Fibroblast of skin of left biceps (primary cell): Measurements from ENCODE around the gene SLC43A3.
"Not testable (repeated sequence)": the region's sequence is repeated elsewhere in the genome, so short reads cannot be mapped to it uniquely, and the experiment has no call there.

Source experiments
- DNase-seq, 2 experiments: peaks; one replicate each; pipeline ENCODE4 v3.0.0-alpha.2; 2013; ENCODE audit warnings: low read depth in 2 of 2

The SLC43A3 gene

DNA sequence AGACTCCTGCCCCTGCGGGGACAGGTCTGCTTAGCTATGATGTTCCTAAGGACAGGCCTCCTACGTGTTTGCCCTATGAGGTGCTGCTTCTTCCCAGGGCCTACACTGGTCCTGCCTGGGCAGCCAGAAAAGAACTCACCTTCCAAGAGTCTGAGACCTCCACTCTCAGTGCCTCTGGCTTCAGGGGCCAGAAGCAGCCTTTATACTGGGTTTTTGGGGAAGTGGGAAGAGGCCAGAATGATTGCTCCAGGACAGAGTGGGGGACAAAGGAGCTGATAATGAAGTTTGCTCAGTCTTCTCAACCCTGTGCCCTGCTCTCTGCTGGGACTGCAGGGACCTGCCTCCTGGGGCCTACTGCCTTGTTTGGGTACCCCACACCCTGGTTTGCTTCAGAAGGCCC is 45.9 kb downstream of the SLC43A3 start, which contains the start of gene PRG3:
Gene PRG3, minus strand, starts transcription at position 176 of the 400 bp plus-strand sequence. CDS start 442 bp downstream, outside the sequence.
- no peak for DNase-seq

DNA sequence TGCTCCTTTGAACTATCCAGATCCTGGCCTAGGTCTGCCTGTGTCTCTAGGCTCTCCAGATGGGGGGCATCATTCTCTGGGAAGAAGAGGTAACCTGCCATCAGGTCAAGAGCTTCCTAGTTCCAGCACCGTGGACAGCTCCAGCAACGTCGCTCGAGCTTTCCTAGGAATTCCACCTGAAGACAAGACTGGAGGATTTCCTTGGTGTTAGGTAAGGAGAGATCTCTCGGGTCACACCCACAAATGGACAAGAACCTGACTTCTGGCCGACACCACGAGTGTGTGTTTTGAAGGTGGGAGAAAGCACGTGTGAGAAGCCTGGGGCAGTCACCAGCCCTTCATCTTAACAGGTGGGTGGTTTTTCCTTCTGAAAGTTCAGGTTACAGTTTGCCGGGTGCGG is 47.2 kb downstream of the SLC43A3 start:
- DNase-seq = no peak

- no peak for DNase-seq
Observed at GRCh38 chr11:57378186-57378585, 48.7 kb downstream of the SLC43A3 start.

GRCh38 chr11:57377107-57377506 is 49.8 kb downstream of the SLC43A3 start:
- DNase-seq = no peak

DNA sequence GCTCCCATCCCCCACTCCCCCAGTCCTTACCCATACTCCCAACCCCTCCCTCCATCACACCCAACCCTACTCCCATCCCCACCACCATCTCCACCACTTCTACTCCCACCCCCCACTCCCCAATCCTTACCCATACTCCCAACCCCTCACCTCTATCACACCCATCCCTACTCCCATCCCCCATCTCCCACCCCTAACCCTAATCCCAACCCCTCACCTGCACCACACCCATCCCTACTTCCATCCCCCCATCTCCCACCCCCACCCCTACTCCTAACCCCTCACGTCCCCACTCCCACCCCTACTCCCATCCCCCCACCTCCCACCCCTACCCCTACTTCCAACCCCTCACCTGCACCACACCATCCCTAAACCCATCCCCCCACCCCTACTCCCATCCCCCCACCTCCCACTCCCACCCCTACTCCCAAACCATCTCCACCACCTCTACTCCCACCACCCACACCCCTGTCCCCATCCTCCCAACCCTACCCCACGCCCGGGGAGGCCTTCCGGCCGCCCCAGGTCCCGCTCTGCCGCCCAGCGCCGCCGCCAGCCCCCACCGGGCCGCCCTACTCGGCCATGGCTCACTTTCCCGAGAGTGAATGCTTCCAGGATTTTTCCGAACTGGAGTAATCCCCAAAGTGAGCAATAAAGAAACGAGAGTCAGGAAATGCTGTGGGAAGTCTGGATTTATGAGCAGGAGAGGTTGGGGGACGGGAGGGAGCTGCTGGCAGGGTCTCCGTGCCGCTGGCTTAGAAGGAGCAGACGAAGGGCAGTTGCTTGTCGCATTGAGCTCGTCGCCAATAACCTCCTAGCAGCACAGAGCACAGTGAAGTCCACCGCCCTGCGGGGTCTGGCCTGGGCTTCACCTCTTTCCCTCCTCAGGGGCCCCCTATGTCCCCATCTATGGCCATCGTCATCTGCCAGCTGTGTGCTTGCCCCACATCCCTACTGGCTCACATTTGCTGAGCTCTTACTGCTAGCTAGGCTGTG is 50.5 kb downstream of the SLC43A3 start:
- no peak for DNase-seq

- no peak for DNase-seq
Observed at GRCh38 chr11:57375490-57375889, 51.4 kb downstream of the SLC43A3 start.

DNA sequence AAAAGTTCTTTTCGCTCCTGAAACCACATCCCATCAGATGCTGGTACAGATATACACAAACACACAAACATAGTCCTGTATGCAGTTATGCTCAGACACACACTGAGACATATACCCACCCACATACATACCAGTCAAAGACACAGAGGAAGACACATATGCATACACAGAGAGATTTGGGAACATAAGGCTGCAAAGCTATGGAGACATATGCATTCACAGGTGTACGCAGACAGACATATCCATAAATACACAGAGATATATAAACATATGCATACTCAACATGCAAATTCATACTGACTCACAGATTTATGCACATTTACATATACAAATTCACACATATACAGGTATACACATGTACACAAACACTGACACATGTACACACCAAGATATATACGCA is 52.0 kb downstream of the SLC43A3 start:
- DNase-seq = no peak

- DNase-seq = no peak
Observed at GRCh38 chr11:57373146-57373545, 53.8 kb downstream of the SLC43A3 start.

GRCh38 chr11:57370941-57371340 is 56.0 kb downstream of the SLC43A3 start:
- no peak for DNase-seq

GRCh38 chr11:57370251-57370650 is 56.7 kb downstream of the SLC43A3 start:
- DNase-seq = no peak

GRCh38 chr11:57368845-57369232 is 58.1 kb downstream of the SLC43A3 start:
- no peak for DNase-seq

GRCh38 chr11:57368106-57368844 is 58.6 kb downstream of the SLC43A3 start:
- no peak for DNase-seq

GRCh38 chr11:57364851-57365660 is 61.9 kb downstream of the SLC43A3 start:
- DNase-seq = no peak

DNA sequence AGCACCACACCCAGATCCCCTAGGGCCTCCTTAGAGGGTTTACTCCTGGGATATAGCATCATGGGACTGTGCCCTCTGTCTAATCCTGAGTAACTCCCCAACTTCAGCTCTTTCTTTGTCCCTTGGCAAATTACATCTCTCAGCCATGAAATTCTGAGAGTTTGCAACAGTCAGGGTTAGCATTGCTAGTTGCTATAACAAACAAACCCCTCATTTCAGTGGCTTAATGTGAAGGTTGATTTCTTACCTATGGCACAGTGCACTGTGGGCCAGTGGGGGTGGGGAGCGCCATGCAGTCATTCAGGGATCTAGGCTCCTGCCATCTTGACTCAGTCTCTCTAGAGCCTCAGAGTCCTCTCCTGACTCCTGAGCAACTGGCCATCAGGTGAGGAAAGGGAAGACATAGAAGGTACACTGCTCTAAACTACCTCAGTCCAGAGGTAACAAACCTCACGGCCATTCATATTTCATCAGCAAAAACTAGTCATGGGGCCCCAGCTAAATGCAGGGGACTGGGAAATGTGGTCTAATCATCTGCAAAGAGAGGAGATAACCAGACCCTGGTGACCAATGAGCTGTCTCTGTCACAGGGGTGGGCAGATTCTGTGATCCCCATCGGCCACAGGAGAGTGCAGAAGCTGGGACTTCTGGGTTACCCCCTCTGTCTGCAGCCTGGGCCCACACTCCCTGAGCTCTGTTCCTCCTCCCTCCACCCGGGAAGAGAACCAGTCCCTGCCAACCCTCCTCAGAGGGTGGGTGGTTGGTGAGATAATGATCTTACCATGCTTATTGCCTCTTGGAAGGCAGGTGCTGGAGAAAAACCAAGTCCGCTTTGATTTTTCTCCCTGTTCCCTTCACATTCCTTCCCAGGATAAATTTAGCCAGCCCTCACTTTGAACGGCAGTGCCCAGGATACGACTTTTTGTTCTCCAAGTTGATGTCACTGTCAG is 63.5 kb downstream of the SLC43A3 start:
- DNase-seq = no peak

- DNase-seq = no peak
Observed at GRCh38 chr11:57361926-57362325, 65.0 kb downstream of the SLC43A3 start.

- not testable (repeated sequence) for DNase-seq
Observed at GRCh38 chr11:57361420-57361819, 65.5 kb downstream of the SLC43A3 start.

GRCh38 chr11:57360991-57361390 is 65.9 kb downstream of the SLC43A3 start:
- no peak for DNase-seq

DNA sequence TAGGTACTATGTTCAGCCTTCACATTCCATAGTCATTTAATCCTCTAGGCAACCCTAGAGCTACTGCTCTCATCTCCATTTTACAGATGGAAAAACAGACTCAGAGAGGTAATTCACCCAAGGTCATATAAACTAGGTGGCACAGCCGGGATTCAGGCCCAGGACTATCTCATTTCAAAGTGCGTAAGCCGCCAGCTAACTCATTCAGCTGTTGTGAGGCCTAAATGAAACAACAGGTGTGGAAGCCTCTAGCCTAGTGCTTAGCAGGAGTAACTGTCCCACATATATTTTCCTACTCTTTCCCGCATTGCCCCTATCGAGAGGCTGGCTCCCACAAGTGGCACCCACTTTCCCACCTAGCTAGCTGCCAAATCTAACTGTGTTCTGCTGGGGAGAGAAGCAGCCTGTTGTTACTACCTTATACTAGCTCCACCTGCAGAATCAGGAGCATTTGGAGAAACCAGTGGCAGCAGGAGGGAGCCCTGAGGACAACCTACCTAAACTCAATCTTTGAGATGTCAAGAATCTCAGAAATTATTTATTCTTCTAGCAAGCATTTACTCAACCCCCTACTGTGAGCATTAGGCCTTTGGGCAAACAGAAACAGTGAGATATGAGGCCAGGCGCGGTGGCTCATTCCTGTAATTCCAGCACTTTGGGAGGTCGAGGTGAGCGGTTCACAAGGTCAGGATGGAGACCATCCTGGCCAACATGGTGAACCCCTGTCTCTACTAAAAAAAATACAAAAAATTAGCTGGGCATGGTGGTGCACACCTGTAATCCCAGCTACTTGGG is 66.8 kb downstream of the SLC43A3 start:
- no peak for DNase-seq

DNA sequence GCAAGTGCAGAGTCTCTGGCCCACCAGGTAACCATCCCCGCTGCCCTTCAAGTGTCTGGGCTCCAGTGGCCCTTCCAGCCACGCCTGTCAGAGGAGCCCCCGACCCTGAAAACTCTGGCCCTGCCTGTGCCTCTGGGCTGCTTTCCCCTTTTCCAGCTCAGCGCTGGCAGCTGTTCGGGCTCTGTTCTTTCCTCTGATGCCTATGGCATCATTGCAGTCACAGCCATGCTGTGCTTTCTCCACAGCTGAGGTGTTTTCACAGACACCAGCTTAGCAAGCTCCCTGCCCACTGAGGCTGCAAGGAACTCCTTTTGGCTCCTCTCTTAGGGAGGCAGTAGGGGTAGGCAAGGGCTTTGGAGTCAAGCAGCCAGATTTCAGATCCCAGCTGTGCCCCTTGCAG is 67.5 kb downstream of the SLC43A3 start:
- no peak for DNase-seq

- no peak for DNase-seq
Observed at GRCh38 chr11:57358991-57359390, 67.9 kb downstream of the SLC43A3 start.
